Coronary artery (tissue), 2 donors: ENCODE measurements around the gene UFC1.

Source experiments
- DNase-seq: peaks from one replicate; pipeline ENCODE4 v3.0.0-alpha.2; 2017; ENCODE audit warnings: low spot score
- H3K27ac ChIP-seq, 2 donors: fragments of 200-600 bp; sonication (generic); one replicate each; pipeline ENCODE4 v1.5.1; 2016 to 2019
- H3K4me3 ChIP-seq: fragments of 200-600 bp; sonication (generic); 2 replicates; pipeline ENCODE4 v1.5.1; 2016; ENCODE audit warnings: mild to moderate bottlenecking, moderate library complexity
- TF ChIP-seq, protein P1 (sequence below): fragments of 200-600 bp; sonication (generic); IDR thresholded peaks from one replicate; pipeline ENCODE4 v1.5.1; 2019; ENCODE audit warnings: antibody characterized with exemption

The UFC1 gene

DNA sequence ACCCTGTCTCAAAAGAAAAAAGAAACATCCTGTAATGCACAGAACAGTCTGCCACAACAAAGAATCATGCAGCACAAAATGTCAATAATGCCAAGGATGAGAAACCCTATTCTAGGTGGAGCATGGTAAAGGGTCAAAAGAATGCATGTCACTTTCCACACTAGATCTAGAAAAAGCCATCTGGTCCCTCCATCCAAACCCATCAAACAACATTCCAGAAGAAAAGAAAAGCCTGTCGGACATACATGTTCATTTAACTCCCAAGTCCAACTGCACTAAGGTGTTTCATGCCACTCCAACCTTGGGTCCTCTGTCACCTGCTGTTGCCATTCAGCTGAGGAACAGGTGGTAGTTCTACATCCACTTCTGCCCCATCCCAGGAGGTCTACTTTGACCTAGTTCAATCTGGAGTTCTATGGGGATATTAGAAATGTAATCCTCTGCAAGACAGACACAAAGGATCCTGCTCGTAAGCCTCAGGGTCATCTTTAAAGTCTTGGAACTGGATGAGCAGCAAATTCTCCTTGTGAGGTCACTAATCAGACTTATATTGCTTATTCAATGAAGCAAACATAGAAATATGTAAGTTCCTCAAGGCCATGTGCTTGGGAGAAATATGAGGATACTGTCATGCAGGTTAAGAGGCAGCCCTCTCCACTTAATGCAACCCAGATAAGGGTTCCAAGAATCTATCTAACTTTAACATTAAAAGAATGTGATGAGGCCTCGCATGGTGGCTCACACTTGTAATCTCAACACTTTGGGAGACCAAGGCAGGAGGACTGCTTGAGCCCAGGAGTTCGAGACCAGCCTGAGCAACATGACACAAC is 25.0 kb upstream of the UFC1 start:
- no peak for DNase-seq
- H3K27ac ChIP-seq, result no peak overlapping the region
- TF ChIP-seq, protein P1, sequence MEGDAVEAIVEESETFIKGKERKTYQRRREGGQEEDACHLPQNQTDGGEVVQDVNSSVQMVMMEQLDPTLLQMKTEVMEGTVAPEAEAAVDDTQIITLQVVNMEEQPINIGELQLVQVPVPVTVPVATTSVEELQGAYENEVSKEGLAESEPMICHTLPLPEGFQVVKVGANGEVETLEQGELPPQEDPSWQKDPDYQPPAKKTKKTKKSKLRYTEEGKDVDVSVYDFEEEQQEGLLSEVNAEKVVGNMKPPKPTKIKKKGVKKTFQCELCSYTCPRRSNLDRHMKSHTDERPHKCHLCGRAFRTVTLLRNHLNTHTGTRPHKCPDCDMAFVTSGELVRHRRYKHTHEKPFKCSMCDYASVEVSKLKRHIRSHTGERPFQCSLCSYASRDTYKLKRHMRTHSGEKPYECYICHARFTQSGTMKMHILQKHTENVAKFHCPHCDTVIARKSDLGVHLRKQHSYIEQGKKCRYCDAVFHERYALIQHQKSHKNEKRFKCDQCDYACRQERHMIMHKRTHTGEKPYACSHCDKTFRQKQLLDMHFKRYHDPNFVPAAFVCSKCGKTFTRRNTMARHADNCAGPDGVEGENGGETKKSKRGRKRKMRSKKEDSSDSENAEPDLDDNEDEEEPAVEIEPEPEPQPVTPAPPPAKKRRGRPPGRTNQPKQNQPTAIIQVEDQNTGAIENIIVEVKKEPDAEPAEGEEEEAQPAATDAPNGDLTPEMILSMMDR, result no peak
- H3K4me3 ChIP-seq, result no peak overlapping the region

GRCh38 chr1:161130266-161130665 is 23.5 kb upstream of the UFC1 start:
- Histone ChIP-seq H3K27ac (no peak overlapping the region), H3K4me3 (peak overlapping the region; percentile 22)
- TF ChIP-seq, protein P1, result no peak
- no peak for DNase-seq

- TF ChIP-seq, protein P1, result no peak
- peak overlapping the region; percentile 95 to 98 for H3K27ac ChIP-seq
- DNase-seq, result peak; percentile 81
- peak overlapping the region; percentile 85 for H3K4me3 ChIP-seq
Observed at GRCh38 chr1:161131523-161132409, 22.0 kb upstream of the UFC1 start.

- peak within 1 kb of the TSS; percentile 95 to 98 for H3K27ac ChIP-seq
- peak within 1 kb of the TSS; percentile 85 for H3K4me3 ChIP-seq
- peak; percentile 98 for DNase-seq
- TF ChIP-seq, protein P1, result no peak
Observed at GRCh38 chr1:161132410-161133219, 21.2 kb upstream of the UFC1 start, which contains the start of gene DEDD. DEDD (minus strand) TSS chr1:161132667; CDS start chr1:161124462, 8,205 bp downstream.

DNA sequence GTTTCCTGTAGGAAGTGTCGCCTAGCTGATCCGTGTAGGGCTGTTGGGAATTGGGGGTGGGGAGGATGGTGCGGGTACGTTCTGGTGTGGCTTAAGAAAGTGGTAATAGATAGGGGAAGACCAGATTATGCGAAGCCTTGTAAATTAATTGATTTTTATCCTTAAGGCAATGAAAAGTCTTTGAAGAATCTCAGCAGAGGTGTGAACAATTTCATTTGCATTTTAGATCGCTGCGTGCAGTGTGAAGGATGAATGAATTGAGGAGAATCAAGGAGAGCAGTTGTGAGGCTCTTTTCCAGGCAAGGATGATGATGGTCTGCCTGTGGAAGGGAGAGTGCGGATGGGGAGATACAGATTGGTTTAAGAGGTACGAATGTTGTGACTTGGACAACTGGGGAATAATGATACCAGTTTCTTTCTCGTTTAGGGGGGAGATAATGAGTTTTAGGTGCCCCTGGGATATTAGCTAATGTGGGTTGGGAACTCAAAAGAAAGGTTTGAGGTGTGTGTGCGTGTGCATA is 20.5 kb upstream of the UFC1 start:
- no peak for DNase-seq
- TF ChIP-seq, protein P1, result no peak
- H3K4me3 ChIP-seq, result peak overlapping the region; percentile 85

DNA sequence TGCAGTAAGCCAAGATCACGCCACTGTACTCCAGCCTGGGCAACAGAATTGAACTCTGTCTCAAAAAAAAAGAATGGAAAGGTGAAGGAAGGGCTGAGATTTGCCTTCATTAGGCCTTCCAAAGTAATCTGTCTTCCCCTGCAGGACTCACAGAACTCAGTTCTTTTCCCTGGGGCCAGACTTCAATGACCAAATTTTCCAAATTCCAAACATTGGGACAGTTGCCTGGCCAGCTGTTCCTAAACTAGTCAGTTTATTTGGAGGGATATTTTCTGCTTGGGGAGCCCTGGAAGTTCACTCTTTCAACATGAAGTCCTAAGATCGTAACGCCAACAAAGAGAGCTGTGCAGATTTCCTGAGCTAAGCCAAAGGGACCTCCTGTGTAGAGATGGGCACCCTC is 15.9 kb upstream of the UFC1 start:
- H3K4me3 ChIP-seq, result no peak overlapping the region
- H3K27ac ChIP-seq, result no peak overlapping the region
- TF ChIP-seq, protein P1, result no peak
- DNase-seq, result no peak

More for the DNA sequence above, 20.5 kb upstream of the UFC1 start:
- H3K27ac ChIP-seq, result peak overlapping the region; percentile 95 to 98
